Activated T-cell treated with anti-CD3 and anti-CD28 coated beads, Interleukin-2, amount 50 U/mL, for 1 hour (primary cell): Measurements from ENCODE around the gene SYCP2.

Experiments
- DNase-seq: peaks from one replicate; pipeline ENCODE4 v3.0.0-alpha.2; 2020

The SYCP2 gene

GRCh38 chr20:59820204-59821041, 113.0 kb downstream of the SYCP2 start:
- no peak for DNase-seq

GRCh38 chr20:59819496-59820203, 113.8 kb downstream of the SYCP2 start:
- no peak for DNase-seq

GRCh38 chr20:59818911-59819310, 114.5 kb downstream of the SYCP2 start:
- DNase-seq = no peak

GRCh38 chr20:59817846-59818615, 115.4 kb downstream of the SYCP2 start:
- DNase-seq = no peak

- no peak for DNase-seq
Measured at GRCh38 chr20:59817406-59817805, 116.0 kb downstream of the SYCP2 start.

- no peak for DNase-seq
Measured at GRCh38 chr20:59816146-59816738, 117.2 kb downstream of the SYCP2 start.

GRCh38 chr20:59814840-59815340, 118.5 kb downstream of the SYCP2 start:
- no peak for DNase-seq

GRCh38 chr20:59813948-59814839, 119.2 kb downstream of the SYCP2 start:
- no peak for DNase-seq
